LNCaP clone FGC (cell line): ENCODE data around the gene RCAN1.
A peak's percentile ranks its signal among the peaks of the same experiment; 100 is the strongest.

Experiments used
- DNase-seq: peaks from one replicate; pipeline ENCODE4 v3.0.0-alpha.2; 2011; ENCODE audit warnings: low read depth
- H3K4me3 ChIP-seq: 2 replicates; pipeline ENCODE4 v1.5.1; 2011; ENCODE audit warnings: mild to moderate bottlenecking, low read depth, low read length, control low read depth
- CTCF ChIP-seq: IDR thresholded peaks from 2 replicates; pipeline ENCODE4 v1.5.1; 2012; ENCODE audit warnings: mild to moderate bottlenecking; ENCODE audit not compliant: control insufficient read depth, insufficient read depth; ENCODE audit errors: extremely low read depth

Gene RCAN1

GRCh38 chr21:34614628-34615486, at the start of gene RCAN1:
TSS of gene RCAN1 (minus strand) at chr21:34615113. CDS start at chr21:34615011, 102 bp downstream.
- peak; percentile 68 for DNase-seq
- peak within 1 kb of the TSS; percentile 64 for H3K4me3 ChIP-seq
- no peak for TF ChIP-seq CTCF

- no peak for DNase-seq
- no peak overlapping the region for H3K4me3 ChIP-seq
- no peak for TF ChIP-seq CTCF
Measured at GRCh38 chr21:34661848-34662247, 46.9 kb upstream of the RCAN1 start.

GRCh38 chr21:34653522-34653921, 38.6 kb upstream of the RCAN1 start:
- TF ChIP-seq CTCF: no peak
- no peak overlapping the region for H3K4me3 ChIP-seq
- no peak for DNase-seq

- no peak for TF ChIP-seq CTCF
- no peak overlapping the region for H3K4me3 ChIP-seq
- no peak for DNase-seq
Measured at GRCh38 chr21:34651642-34652041, 36.7 kb upstream of the RCAN1 start.

GRCh38 chr21:34650861-34651431, 36.0 kb upstream of the RCAN1 start:
- H3K4me3 ChIP-seq: no peak overlapping the region
- DNase-seq: no peak
- TF ChIP-seq CTCF: no peak

GRCh38 chr21:34649400-34649799, 34.5 kb upstream of the RCAN1 start:
- no peak for TF ChIP-seq CTCF
- H3K4me3 ChIP-seq: no peak overlapping the region
- no peak for DNase-seq
